Measurements from ENCODE around the gene MYO7B. TPM values are rescaled to one million over a fixed set of nuclear protein-coding genes. Genes with fewer than 3 reads are reported as not detected.

Gene MYO7B
- total RNA-seq, 1 donor from 2014 or later: 1.3 TPM

GRCh38 chr2:127530245-127531140 lies 5.0 kb upstream of the MYO7B start:
- intact Hi-C loops (cut with DNase I): no loop called here
- DNase-seq (ENCODE audit: low spot score in 2 of 2): no peak
- Histone ChIP-seq H3K27me3 (no peaks in the 10 kb centered on the region), H3K36me3 (no peaks in the 10 kb centered on the region), H3K27ac (no peak overlapping the region), H3K9me3 (no peaks in the 10 kb centered on the region), H3K4me3 (no peak overlapping the region), H3K4me1 (peaks cover 0 to under 1% of the 10 kb centered on the region in 2 donors)
- TF ChIP-seq CTCF (IDR thresholded peaks at IDR 0.05): no peak

- H3K4me1 ChIP-seq: no peaks in the 10 kb centered on the region
- H3K9me3 ChIP-seq: no peaks in the 10 kb centered on the region
- no peak overlapping the region for H3K4me3 ChIP-seq
- no peak for TF ChIP-seq CTCF (IDR thresholded peaks at IDR 0.05)
- no peaks in the 10 kb centered on the region for H3K27me3 ChIP-seq
- H3K36me3 ChIP-seq: no peaks in the 10 kb centered on the region
- intact Hi-C loops (cut with DNase I): no loop called here
- H3K27ac ChIP-seq: no peak overlapping the region
- no peak for DNase-seq (ENCODE audit: low spot score in 2 of 2)
These were observed 4.2 kb upstream of the MYO7B start for GRCh38 chr2:127531221-127531648.

- H3K36me3 ChIP-seq: no peaks in the 10 kb centered on the region
- H3K4me3 ChIP-seq: no peak overlapping the region
- intact Hi-C loops (cut with DNase I): no loop called here
- DNase-seq (ENCODE audit: low spot score in 2 of 2): no peak
- no peak for TF ChIP-seq CTCF (IDR thresholded peaks at IDR 0.05)
- H3K27me3 ChIP-seq: no peaks in the 10 kb centered on the region
- no peak overlapping the region for H3K27ac ChIP-seq
- no peaks in the 10 kb centered on the region for H3K4me1 ChIP-seq
- no peaks in the 10 kb centered on the region for H3K9me3 ChIP-seq
These were observed 3.2 kb upstream of the MYO7B start for GRCh38 chr2:127532296-127532695.

GRCh38 chr2:127535918-127536317 lies 435 bp downstream of the MYO7B start:
- TF ChIP-seq CTCF (IDR thresholded peaks at IDR 0.05): no peak
- H3K4me1 ChIP-seq: no peaks in the 10 kb centered on the region
- no peaks in the 10 kb centered on the region for H3K36me3 ChIP-seq
- intact Hi-C loops (cut with DNase I): no loop called here
- no peak overlapping the region for H3K4me3 ChIP-seq
- H3K9me3 ChIP-seq: no peaks in the 10 kb centered on the region
- DNase-seq (ENCODE audit: low spot score in 2 of 2): no peak
- no peak overlapping the region for H3K27ac ChIP-seq
- no peaks in the 10 kb centered on the region for H3K27me3 ChIP-seq

- no peaks in the 10 kb centered on the region for H3K36me3 ChIP-seq
- no peak for TF ChIP-seq CTCF (IDR thresholded peaks at IDR 0.05)
- no peak for DNase-seq (ENCODE audit: low spot score in 2 of 2)
- H3K27ac ChIP-seq: no peak overlapping the region
- H3K9me3 ChIP-seq: no peaks in the 10 kb centered on the region
- H3K4me3 ChIP-seq: no peak overlapping the region
- intact Hi-C loops (cut with DNase I): no loop called here
- H3K27me3 ChIP-seq: no peaks in the 10 kb centered on the region
- peaks cover 0 to 4% of the 10 kb centered on the region in 2 donors for H3K4me1 ChIP-seq
These were observed 1.4 kb downstream of the MYO7B start for GRCh38 chr2:127536707-127537541.
